Anterior cingulate cortex (tissue), 58 donors: ENCODE data around the gene RGS17.
A peak's percentile ranks its signal among the peaks of the same experiment; 100 is the strongest.
"Not testable (repeated sequence)": the region's sequence is repeated elsewhere in the genome, so short reads cannot be mapped to it uniquely, and the experiment has no call there.

Experiments used
- DNase-seq, 58 donors: peaks; one replicate each; lab custom pipeline; 2025; lab: John Stamatoyannopoulos, UW

RGS17 gene

GRCh38 chr6:153000790-153001189 is 130.3 kb downstream of the RGS17 start:
- DNase-seq: not testable (repeated sequence)

GRCh38 chr6:153000243-153000642 is 130.8 kb downstream of the RGS17 start:
- DNase-seq: no peak

DNA sequence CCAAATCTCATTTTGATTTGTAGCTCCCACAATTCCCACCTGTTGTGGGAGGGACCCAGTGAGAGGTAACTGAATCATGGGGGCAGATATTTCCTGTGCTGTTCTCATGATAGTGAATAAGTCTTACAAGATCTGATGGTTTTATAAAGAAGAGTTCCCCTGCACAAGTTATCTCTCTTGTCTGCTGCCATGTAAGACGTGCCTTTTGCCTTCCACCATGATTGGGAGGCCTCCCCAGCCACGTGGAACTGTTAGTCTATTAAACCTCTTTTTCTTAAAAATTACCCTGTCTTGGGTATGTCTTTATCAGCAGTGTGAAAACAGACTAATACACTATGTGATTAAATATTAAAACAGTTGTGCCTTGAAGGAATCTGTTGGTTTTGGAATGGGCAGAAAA is 131.5 kb downstream of the RGS17 start:
- not testable (repeated sequence) for DNase-seq

GRCh38 chr6:152993847-152994246 is 137.2 kb downstream of the RGS17 start:
- no peak for DNase-seq

- DNase-seq: no peak
Observed at GRCh38 chr6:152993431-152993830, 137.7 kb downstream of the RGS17 start.

DNA sequence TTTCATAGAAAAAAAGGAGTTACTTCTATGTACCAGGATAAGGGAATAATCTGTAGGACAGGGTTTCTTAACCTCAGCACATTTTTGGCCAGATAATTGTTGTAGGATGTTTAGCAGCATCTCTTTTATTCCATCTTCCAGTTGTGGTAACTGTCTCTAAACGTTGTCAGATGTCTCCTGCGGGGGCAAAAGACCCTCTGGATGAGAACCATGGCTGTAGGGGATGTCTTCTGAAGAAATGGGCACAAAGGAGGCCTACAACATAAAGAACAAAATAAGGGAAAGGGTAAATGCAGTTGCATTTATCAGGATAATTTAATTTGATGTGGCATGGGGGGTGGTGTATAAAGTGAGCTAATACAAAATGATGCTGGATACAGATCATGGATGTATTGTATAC is 144.1 kb downstream of the RGS17 start:
- DNase-seq: no peak

- DNase-seq: not testable (repeated sequence)
Observed at GRCh38 chr6:152985300-152985699, 145.8 kb downstream of the RGS17 start.

GRCh38 chr6:152984513-152984872 is 146.6 kb downstream of the RGS17 start:
- no peak for DNase-seq

DNA sequence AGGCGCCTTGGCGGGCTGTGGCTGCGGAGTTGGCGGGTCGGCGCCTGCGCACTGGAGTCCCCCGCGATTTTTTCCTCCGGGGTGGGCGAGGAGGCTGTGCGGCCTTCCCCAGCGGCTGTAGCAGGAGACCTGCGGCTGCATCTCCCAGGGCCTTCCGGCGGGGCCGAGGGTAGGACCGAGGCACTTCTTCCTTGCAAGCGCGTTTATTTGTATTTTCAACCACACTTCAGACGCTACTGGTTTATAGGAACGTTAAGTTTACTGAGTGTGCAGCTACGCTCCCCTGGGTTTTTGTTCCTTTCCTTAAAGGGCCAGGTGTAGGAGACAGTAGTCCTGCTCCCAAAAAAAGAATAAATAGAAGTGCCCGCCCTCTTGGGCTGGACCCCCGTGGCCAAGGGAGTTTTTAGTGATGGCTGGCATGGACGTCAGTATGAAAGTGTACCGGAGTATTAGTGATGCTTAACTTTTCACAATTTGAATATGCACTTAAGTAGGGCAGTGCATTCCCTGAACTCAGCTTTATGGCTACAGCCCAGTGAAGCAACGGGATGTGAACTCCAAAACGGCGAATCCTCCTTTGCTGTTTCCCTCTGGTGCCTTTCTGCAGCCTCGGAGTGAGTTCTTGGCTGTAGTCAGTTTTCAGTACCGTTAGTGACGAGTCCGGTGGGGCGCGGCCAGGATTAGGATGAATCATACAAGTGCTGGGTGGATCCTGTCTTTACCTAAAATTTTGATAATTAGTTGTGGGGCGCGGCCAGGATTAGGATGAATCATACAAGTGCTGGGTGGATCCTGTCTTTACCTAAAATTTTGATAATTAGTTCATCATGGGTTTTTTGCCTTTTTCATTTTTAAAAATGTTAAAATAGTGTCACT is 147.2 kb downstream of the RGS17 start:
- peak in 51 of 58 donors; percentile 9 to 95 (median 61) for DNase-seq

DNA sequence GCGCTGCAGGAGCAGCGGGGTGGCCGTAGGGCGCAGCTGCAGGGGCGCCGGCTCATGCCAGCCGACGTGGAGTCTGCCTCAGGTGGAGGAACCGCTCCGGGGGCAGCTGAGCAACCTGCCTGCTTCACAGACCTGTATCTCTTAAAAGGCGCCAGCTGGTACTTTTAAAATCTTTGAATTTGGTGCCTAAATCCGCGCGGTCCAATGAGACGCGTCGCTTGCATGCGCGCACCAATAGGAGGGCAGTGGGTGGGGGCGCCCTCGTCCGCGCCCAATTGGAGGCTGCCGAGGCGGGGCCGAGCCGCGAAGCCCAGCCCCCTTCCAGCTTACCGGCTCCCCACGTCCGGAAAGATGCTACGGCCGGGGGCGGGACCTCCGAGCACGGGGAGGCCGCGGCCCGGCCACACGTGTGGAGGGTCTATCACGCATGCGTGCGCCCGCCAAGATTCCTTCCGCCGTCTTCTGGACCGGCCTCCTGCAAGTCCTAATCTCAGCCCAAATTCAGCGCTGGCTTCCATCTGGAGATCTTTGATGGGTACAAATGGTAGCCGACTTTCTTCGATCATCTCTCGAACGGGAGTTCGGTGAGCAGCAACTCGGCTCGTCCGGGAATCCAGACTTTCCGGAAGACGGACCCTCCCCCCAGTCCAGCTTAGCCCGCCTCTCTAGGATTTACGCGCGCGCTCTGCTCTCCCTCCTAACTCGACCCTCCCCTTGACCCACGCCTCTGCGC is 148.0 kb downstream of the RGS17 start, which contains the start of gene FBXO5:
FBXO5 (minus strand) TSS at position 138 of the 733 bp plus-strand sequence; CDS start at position 56, 82 bp downstream.
- peak; percentile 79 to 97 (median 95) for DNase-seq

DNA sequence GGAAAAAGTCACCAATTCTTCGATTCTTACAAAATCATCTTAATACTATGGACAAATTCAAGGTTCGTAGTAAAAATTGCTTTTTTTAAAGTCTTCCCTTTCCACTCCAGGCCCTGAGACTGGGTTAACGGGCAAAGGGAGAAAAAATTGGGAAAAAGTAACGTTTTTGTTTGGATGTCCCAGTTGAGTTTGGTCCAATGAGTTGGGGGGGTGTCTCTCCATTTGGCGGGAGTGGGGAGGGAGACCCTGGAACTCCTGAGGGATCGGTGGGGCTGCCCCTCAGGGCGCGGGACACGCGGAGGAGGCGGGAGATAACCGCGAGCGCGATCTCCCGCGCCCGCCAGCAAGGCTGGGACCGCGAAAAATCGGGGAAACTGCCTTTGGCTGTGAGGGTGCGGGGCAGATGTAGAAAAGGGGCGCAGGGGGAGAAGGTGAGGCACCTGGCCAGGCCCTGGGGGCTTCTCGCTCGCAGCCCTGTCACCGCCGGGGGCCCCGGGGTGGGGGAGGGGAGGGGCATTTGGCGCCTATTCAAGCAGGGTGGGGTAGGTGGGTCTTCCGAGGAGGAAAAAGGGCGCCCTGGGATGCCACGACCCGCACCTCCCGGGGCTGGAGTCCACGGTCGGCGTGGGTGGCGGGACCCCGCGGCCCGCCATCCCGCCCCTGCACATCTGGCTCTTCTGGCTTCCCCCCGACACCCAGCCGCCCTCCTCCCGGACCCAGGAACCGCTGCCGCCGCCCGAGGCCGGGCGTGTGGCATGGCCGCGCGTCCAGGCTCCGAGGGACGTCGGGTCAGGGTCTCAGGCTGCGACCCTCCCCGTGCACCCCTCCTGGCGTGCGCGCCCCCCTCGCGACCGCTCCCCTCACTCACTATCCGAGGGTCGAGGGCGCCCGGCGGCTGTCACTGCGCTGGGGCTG is 148.8 kb downstream of the RGS17 start:
- peak in 4 of 58 donors; percentile 1 to 53 (median 16) for DNase-seq

- DNase-seq: no peak
Observed at GRCh38 chr6:152981219-152981618, 149.9 kb downstream of the RGS17 start.

DNA sequence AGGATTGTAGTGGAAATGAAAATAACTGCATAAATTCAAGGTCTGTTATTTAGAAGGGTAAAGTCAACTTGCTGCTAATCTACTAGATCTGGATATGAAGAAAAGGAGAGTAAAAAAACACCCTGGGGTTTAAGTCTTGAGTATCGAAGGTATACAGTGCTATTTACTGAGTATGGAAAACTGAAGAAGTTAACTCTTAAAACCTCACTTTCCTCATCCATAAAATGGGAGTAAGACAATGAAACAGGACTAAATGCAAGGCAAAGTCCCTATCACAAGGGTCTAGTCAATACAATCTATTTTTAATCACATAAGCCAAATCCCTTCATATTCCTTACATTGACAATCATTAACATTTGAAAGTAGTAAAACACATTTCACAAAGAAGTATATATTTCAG is 150.4 kb downstream of the RGS17 start:
- no peak for DNase-seq

DNA sequence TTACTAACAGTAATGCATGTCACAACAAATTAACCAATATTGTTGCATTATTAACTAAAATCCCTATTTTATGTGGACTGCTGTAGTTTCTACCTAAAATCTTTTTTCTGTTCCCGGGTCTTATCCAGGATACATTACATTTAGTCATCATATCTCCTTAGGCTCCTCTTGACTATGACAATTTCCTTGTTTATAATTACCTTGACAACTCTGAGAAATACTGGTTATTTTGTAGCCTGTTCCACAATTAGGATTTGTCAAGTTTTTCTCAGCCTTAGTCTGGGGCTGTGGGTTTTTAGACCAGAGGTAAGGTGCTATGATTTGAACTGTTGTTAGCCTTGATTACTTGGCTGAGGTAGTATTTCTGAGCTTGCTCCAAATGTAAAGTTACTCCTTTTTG is 152.0 kb downstream of the RGS17 start:
- no peak for DNase-seq

DNA sequence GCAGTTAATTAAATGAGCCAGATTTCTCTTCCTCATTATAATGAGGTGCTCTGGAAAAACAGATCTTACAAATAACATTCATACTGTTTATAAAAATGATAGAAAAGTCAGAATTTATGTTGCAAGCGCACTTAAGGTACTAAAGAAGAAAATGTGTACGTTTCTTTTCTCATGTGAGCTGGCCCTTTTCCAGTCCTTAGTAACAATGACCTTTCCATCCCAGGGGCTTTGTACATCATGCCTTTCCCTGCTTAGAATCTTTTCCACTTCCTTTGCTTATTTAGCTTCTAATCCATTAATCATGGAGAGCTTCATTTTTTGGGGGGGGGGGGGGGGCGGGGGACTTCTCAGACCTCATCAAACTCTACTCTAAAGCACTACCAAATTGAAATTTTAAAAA is 153.0 kb downstream of the RGS17 start:
- no peak for DNase-seq

DNA sequence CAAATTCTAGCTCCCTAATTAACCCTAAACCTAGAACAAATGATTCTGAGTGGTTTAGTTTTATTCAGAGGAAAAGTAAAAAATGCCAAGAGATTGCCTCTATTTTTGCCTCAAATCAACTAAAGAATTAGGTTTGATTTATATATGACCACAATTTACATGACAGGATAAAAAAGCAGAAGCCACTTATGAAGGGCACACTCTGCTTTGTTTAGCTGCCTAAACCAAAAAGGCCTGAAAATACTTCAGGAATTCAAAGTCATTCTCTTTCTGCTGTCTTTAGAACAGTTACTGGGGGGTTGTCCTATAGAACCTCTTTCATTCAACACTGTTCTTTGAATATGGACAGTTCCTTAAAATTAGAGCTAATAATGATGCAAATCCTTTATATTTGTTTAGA is 153.5 kb downstream of the RGS17 start:
- DNase-seq: no peak

DNA sequence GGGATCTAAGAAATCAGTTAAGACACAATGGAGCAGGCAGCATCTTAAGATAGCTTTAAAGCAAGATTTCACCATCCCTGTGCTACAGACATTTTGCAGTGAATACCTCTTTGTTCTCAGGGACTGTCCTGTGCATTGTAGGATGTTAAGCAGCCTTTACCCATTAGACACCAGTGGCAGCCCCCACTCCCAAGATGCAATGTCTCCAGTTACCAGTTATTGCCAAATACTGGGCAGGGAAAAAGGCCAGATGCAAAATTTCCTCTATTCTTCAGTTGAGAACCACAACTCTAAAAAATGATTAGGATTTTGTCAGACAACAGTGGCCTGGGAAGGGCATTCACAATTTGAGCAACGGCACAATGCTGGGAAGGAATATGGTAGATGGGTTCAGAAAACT is 154.3 kb downstream of the RGS17 start:
- DNase-seq: no peak

DNA sequence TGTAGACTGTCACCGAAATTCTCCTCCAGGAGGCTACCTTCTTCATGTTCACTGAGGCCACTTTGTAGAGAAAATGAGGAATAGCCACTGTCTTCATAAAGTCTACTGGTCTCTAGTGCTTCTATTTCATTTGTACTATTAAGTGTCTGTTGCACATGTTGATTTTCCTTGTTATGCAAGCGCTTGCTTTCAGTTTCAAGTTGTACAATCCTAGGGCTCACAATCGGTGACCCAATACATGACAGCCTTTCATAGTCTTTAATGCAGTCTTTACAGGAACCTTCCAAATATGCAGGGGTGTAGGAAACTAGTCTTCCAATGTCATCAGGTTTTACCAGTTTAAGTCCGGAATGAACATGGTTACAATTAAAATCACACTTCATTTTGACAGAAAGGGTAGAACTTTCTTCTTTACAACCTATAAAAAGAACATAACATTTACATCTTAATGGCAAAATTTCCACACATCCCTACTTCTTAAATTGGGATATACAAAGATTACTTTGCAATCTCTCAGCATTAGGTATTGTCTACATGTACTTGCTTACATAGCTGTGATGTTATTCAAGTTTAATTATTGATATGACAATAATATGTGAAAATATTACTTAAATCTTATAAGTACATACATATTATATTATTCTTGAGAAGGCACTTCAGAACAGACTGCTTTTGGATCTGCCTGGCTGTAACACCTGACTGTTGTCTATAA is 155.7 kb downstream of the RGS17 start:
- DNase-seq: no peak

GRCh38 chr6:152973916-152974315 is 157.2 kb downstream of the RGS17 start:
- no peak for DNase-seq
